GM06990 (cell line): ENCODE results near the gene PDSS1.
A peak's percentile ranks its signal among the peaks of the same experiment; 100 is the strongest.

ENCODE experiments used
- DNase-seq: peaks from one replicate; pipeline ENCODE4 v3.0.0-alpha.2; 2011; ENCODE audit not compliant: insufficient read length; ENCODE audit errors: extremely low read depth
- H3K27me3 ChIP-seq: replicated peaks from 2 replicates; pipeline ENCODE4 v1.6.0; 2011; ENCODE audit warnings: low read length; ENCODE audit not compliant: control insufficient read depth, insufficient read depth
- H3K36me3 ChIP-seq: 2 replicates; pipeline ENCODE4 v1.5.1; 2011; ENCODE audit warnings: low read length; ENCODE audit not compliant: control insufficient read depth, insufficient read depth
- H3K4me3 ChIP-seq: replicated peaks from 2 replicates; pipeline ENCODE4 v1.5.1; 2011; ENCODE audit warnings: low read depth, mild to moderate bottlenecking, control low read depth, low read length
- CTCF ChIP-seq: IDR thresholded peaks from 2 replicates; pipeline ENCODE4 v1.5.1; 2011; ENCODE audit warnings: low read length, control low read depth, mild to moderate bottlenecking, inconsistent platforms; ENCODE audit not compliant: insufficient read depth, poor library complexity, severe bottlenecking

PDSS1 gene

DNA sequence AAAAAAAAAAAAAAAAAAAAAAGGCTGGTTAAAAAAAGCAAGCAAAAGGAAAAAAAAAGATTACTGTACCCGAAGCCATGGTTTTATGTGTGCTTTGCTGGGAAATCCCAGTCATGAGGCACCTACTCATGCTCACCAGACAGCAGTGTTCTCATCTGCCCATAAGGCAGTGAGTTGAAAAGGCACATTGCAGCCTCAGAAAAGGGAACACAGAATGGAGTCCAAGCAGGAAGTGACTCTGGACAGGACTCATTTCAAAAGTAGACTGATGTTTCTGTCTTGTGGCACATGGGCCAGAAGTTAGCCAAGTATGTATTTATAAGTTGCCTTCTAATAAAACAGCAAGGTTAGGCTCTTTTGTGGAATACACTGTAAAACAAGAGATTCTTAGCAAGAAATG, 40.2 kb downstream of the PDSS1 start:
- H3K4me3 ChIP-seq, result no peak overlapping the region
- H3K27me3 ChIP-seq, result no peaks in the 10 kb centered on the region
- TF ChIP-seq CTCF, result no peak
- peak; percentile 67 for DNase-seq
- peaks cover 7% of the 10 kb centered on the region for H3K36me3 ChIP-seq

DNA sequence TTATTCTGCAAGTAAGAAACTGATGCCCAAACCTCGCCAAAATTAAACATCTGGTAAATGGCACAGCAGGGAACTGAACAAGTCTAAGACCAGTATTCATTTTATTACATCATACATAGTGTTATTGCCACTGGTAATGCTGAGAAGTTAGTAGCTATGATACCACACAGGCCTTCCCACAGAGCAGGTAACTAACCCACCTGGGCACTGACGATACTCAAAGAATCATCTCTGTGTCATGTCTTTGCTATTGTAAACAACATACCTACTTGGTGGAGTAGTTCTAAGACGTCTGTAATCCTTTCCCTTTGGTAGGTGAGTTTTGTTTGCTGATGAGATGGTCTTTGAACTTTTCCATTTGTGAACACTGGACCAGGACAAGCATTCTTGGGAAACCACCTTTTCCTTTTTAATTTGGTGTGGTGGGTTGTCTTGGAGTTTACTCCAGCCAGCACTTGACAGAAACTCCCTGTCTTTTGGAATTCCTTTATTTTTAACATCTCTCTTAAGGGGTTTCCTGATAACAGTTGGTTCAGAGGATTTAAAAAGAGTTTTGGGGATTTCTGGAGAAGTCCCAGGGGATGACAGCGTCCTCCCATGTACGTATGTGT, 40.9 kb downstream of the PDSS1 start:
- TF ChIP-seq CTCF, result no peak
- peaks cover 7% of the 10 kb centered on the region for H3K36me3 ChIP-seq
- DNase-seq, result peak; percentile 27

GRCh38 chr10:26739071-26739631, 41.6 kb downstream of the PDSS1 start:
- DNase-seq, result peak; percentile 59
- TF ChIP-seq CTCF, result no peak
- H3K36me3 ChIP-seq, result peaks cover 7% of the 10 kb centered on the region

More for the DNA sequence above, 40.9 kb downstream of the PDSS1 start:
- Histone ChIP-seq H3K4me3 (no peak overlapping the region), H3K27me3 (no peaks in the 10 kb centered on the region)

DNA sequence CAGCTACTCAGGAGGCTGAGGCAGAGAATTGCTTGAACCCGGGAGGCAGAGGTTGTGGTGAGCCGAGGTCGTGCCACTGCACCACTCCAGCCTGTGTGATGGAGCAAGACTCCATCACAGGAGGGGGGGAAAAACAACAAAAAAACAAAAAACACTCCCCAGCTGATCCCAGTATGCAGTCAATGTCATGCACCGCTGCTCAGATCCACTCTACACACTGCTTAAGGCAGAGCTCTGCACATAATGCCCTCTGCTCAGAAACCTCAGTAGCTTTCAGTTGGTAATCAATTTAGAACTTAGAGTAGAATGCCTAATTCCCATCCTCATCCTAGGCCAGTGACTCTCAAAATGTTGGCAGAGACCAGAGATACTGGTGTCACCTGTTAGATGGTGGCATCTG, 43.9 kb downstream of the PDSS1 start:
- Histone ChIP-seq H3K4me3 (no peak overlapping the region), H3K36me3 (peaks cover 3% of the 10 kb centered on the region), H3K27me3 (no peaks in the 10 kb centered on the region)
- TF ChIP-seq CTCF, result no peak
- DNase-seq, result peak; percentile 16

More at GRCh38 chr10:26739071-26739631, 41.6 kb downstream of the PDSS1 start:
- no peaks in the 10 kb centered on the region for H3K27me3 ChIP-seq
- H3K4me3 ChIP-seq, result no peak overlapping the region

DNA sequence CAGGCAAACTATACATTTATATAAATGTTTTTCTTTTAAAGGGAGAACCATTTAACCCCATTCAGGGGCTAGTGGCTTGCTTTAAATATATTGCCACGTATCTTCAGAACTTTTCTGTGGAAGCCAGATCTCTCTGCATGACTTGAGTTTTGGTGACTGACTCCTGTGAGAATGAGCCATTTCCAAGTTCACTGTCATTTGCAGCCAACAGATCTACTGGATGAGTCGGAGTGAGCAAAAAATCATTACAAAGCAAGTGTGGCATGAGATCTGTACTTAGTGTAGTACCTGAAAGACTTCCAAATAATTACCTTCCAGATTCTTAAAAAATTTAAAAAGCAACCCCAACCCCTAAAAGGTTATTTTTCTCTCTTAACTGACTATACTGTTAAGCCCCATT, 45.6 kb downstream of the PDSS1 start:
- no peaks in the 10 kb centered on the region; the same call in 1 of the 2 replicates for H3K36me3 ChIP-seq
- no peak overlapping the region for H3K4me3 ChIP-seq
- no peak for TF ChIP-seq CTCF
- no peak for DNase-seq
- no peaks in the 10 kb centered on the region for H3K27me3 ChIP-seq
